Activated CD4-positive, CD25-positive, alpha-beta regulatory T cell treated with anti-CD3 and anti-CD28 coated beads, Interleukin-2, amount 50 U/mL, for 72 hours (primary cell): ENCODE results near the gene ADCYAP1.

Experiments used
- DNase-seq: peaks from one replicate; pipeline ENCODE4 v3.0.0; 2021

ADCYAP1 gene

DNA sequence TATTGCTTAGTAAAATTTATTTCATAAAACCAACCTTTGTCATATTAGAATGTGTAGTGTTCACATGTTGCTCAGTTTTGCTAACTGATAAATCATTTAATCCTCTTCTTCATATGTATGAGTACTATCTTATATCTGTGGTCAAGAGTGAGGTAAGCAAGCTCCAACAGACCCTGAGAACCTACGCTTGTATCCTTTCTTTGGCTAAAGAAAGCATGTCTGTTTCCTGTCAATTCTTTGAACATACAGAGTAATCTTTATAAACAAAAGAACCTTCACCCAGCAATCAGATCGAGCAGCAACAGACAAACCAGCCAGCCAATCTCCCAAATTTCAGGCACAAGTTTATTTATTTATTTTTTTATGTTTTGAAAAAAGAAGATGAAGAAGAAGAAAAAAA, 6.4 kb downstream of the ADCYAP1 start:
- no peak for DNase-seq

DNA sequence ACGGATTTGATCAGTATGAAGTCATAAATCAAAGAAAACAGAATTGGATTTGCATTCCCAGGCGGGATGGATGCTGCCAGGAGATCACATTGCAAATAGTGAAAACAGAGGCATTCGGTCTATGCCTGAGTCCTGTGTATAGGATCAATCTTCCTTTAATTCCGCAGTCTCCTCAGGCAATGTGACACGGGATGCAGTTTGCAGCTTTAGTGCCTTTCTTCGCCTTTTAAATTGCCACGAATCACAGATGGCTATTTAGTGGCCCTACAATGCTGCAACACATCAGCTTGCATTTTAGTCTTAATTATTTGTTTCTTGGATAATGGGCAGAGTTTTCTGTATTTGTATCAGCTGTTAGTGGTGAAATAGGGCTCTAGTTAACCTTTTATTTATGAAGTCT, 6.8 kb downstream of the ADCYAP1 start:
- no peak for DNase-seq

DNA sequence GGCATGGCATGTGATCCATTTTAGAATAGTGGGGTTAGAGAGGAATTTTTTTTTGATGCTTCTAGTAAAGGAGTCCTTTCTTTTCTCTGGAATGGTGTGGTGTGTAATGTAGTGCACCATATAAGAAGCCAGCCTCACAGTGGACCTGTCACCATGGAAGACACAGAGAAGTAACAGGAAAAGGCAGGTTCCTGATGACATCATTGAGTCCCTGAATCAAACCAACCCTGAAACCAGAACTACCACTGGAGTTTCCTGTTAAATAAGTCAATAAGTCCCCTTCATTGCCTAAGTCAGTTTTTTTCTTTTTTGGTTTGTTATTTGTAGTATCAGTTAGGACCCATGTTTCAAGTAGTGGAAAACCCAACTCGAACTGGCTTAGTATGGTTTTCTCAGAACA, 11.9 kb downstream of the ADCYAP1 start:
- no peak for DNase-seq

DNA sequence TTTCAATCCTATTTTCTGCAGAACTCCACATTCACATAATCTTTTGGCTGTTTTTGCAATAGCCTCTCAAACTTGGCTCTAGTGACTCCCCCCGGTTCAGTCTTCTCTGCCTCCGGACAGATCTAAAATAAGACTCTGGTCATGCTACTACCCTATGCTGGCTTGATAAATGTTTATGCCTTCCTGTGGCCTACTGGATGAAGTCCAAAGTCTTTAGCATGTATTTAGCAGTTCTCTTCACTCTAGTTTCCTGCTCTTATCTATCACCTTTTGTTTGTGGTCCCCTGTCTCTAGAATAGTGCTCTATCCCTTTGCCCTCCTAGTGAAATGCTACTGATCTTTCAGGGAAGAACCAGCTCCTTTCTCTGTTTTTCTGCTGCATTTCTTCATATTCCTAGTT, 14.4 kb downstream of the ADCYAP1 start:
- DNase-seq = no peak

DNA sequence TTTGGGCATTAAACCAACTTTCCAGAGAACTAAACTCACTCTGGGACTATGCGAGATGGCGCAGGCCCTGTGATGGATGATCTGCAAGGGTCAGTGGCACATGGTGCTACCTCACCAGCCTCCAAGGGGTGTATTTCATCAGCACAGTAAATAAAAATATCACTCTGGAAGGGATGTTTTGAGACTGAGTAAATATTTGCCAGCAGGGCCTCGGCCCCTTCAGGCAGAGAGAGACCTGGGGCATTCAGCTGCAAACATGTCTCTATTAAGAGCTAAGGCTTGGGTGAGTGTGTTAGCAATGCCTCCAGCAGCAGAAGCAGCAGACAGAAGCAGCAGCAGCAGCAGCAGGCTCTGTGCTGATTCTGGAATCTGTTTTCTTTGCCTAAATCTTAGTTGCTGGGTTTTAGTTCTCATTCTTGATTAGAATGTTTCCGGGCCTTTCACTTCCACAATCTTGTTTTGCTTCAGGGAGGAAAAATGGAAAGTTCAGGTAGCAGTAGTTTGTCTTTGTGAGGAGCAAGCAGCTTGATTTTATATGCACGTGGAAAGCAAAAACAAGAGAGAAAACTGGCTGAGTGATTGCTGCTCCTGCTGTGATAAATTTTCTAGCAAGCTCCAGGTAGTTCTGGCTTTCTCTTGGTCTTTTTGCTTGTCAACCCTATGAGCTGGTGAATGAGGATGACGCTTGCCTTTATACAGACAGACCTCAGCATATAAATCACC, 18.6 kb downstream of the ADCYAP1 start:
- no peak for DNase-seq

DNA sequence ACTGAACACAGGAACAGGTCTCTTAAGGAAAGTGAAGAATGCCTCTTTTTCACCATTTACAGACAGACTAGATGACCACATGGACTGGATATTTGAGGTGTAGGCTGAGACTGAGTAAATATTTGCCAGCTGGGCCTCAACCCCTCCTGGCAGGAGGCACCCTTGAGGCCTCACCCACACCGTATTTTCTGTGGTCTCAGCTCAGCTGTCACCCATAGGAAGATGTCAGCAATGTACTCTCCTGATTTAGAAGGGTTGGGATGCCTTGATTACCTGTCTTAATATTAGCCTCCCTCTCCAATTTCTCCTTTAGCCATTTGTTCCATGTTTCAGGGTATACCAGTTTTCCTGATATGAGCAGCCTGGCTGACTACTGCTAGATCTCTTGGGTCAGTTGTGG, 20.3 kb downstream of the ADCYAP1 start:
- no peak for DNase-seq

DNA sequence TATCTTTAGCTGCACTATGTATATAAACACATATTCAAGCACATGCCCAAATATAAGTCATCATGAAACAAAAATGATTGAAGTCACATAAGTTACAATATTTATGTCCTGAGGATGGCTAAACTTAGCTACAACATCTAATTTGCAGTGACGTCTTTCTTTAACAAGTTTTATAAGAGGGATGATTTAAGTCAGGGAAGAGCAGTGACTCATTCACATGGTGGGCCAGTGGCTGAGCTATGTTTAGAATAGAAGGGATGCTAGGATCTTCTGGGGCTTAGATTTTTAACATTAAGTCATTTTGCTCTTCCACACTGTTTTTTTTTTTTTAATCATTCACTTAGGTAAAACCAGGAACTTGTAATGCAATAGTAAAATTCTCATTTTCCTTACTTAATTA, 22.3 kb downstream of the ADCYAP1 start:
- no peak for DNase-seq

DNA sequence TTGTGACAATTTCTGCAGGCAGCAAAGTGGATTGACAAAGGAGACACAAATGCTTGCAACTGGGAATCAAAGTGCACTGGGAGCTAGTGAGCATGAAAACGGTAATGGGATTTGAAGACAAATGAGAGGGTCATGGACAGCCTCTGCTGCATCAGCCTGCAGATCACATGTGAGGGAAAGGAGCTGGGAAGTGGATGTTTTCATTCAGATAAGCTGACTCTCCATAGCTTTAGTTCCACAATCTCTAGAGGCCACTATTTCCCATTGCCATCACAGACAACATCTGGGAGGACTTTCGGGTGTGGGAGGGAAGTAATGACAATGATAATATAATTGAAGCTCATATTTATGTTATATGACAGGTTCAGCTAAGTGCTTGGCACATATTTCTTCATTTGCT, 28.4 kb downstream of the ADCYAP1 start:
- DNase-seq = no peak

DNA sequence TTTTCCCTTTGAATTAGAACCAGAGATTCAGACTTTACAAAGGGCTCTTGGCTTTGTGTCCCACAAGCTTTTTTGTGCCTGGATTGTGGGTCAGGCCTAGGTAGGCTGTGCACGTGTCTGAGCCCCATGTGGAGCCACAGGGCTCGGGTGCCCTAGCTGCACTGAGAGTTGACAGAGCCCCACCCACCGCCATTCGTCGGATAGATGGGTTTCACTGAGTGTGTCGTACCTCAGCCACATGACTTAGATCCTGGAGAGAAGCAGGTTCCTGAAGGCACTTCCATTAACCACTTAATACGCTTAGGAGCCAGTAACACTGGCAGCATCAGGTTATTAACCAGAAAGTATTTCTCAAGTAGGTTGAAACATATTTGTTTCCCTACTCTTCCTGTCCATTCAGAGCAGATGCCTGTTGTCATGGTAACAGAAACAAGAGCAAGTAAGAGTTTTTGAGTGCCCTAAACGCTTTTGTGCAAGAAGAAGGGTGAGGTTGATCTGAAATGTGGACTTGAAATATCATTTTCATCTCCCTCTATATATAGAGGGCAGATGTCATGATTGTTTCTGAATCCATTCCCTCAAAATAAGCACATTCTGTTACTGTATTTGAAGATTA, 30.0 kb downstream of the ADCYAP1 start:
- no peak for DNase-seq

DNA sequence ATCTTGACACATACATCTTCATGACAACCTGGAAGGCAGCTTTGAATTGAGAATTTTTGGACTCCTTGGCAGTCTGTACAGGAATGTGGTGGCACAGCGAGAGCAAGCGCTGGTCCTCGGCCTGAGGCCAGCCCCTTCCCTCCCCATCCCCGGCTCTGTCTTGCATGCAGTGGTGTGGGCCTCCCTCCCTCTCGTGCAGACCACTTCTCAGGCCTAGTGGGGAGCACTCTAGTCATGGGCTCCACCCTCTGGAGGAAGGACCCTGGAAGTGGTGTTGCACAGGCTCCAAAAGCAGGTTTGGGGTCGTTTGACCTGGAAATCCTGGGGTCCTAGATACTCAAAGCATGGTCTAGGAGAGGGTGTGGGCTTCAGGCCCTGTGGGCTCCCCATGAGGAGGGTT, 32.3 kb downstream of the ADCYAP1 start:
- DNase-seq = no peak

DNA sequence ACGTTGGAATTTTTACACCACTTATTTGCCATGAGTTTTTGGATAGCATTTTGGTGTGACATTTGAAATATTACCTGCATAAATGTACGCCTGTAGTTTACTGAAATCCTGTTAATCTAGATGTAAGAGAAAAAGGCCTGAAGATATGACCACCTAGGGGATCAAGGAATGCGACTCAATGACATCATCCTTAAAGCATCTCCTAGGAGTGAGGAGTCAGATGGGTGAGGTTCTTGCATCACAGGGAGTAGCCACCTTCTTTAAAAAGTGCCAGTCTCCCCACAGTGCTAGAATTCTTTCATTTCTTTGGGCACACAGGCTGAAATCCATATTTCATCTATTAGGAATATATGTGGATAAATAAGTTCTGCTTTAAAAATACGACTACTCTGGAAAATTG, 34.5 kb downstream of the ADCYAP1 start:
- no peak for DNase-seq

DNA sequence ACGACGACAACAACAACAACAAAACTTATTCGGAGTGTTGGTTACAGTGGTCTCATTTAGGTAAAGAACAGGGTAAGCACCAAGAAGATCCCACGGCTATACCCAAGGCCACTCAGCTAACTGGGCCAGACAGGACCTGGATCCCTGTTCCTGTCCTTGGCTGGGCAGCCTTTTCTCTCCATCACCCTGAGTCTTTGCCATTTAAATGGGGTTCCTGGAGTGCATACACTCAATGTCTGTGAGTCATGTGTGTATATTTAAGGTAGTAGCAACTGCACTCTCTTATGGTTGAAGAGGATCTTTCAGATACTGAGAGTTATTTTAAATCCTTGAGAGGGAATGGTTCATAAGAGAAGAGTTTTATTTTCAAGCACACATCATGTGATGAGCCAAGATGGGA, 35.3 kb downstream of the ADCYAP1 start:
- no peak for DNase-seq

DNA sequence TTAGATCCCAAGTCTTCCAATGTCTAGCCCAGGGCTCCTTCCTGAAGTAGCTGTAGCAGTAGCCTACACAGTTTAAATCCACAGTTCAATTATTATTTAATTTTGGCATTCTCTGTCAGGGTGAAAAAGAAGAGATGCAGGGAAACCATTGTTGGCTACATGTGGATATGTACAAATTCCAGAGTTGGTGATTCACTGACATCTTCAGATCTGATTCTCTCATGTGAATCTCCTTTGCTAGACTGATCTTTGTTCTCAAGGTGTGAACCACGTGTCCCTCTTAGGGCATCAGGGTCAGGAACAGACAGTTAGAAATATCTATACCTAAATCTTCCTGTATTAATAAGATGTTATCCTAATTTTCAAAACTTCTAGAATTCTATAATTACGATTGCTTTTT, 36.7 kb downstream of the ADCYAP1 start:
- DNase-seq = no peak

DNA sequence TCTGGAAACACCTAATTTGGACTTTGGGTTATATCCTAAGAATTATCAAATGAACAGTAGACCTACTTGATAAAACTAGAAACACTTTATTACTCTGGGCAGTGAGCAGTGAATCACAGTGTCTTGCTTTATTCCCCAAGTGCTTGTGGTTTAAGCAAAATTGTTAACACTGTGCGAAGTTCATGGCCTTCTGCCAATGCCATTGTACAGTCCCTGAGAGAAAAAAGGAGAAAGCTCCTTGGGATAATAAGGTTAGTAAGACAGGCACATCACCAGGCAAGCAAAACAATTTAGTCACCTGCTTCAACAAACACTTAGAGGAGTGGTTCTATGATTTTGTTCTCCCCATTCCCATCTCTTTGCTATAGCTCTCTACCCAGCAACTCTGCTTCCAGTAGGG, 39.8 kb downstream of the ADCYAP1 start:
- DNase-seq = no peak

DNA sequence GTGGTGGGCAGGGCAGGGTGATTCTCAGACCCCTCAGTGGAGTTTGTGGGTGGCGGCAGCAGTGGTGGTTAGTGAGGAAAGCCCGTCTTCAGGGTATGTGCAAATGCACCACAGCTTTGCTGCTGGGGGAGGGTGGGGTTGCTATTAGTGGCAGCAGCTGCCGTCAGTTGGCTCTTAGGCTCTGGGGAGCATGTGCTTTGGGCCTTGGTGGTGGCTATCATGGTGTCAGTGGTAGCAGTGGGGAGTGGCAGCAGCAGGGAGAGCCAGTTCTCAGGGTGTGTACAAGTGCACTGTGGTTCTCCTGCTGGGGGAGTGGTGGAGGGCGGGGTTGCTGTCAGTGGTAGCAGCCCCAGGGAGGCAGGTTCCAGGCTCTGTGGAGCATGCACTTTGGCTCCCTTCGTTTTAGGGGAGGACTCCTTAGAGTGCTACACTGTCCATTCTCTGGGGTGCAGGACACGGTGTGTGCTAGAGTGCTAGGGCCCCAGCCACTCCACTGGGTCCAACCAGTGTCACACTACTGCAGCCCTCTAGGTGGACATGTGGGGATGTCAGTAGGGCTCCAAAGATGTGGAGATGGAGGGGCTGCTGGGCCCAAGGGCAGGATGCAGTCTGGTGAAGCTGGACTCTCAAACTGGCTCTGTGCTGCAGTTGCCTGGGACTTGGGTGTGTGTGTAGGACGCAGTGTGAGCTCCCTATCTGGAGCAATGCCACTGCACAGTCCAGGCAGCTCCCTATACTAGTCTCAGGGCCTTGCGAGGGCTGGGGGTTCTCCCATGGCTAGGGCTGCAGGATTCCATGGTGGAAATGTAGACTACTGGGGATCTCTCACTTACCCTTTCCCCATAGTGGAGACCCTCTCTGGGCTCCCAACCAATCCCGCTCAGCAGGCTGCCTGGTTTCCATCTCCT, 45.3 kb downstream of the ADCYAP1 start:
- no peak for DNase-seq

DNA sequence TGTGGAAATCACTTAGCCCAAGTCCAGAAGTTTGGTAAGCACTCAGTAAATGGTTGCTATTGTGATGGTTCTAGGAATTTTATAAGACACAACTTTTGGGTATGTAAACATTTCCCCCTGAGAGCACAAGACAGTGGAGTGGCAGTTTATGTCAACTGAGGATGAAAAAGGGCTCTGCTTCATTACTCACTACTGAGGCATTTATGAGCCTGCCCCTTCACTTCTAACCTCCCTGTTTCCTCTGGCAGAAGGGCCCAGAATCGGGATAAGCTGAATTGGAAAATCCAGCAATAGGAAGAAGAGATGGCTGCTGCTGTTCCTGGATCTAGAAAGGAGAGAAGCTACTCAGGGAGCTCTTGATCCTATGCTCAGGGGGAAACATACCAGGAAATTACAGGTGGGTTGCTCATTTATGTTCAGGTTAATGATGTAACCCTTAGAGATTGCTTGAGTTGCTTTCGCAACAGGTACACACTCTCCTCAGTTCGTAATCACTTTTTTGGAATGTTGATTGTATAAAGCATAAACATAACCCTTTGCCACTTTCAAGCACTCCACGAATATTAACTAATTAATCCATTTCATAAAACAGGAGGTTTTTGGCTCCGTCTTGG, 46.3 kb downstream of the ADCYAP1 start:
- no peak for DNase-seq

DNA sequence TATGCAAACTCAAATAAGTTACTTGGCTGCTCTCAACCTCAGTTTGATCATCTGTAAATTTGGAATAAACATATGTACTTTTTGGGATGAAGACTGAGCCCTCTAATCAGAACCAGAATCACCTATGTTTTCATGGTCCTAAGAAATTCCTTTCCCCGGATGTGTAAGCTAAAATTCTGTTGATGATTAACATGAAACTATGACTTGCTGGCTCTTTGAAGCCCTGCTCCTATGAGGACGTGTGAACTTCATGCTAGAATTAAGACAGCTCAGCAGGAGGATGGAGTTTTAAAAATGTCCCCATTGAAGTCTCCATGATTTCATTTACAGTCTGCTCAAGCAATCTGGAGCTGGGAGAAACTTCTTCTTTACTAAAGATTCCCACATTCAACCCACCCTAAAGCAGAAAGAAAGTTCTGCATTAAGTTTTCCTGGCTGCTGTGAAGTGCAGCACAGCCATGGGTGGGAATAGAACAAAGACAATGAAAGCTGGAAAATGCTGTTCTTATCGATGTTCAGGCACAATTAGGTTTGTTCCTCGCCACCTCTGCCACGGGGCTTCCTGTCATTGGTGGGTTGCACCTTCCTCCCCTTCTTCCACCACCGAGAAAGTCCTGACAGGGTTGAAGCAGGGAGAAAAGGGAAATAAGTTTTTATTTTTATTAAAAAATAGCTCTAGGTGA, 50.9 kb downstream of the ADCYAP1 start:
- DNase-seq = no peak

DNA sequence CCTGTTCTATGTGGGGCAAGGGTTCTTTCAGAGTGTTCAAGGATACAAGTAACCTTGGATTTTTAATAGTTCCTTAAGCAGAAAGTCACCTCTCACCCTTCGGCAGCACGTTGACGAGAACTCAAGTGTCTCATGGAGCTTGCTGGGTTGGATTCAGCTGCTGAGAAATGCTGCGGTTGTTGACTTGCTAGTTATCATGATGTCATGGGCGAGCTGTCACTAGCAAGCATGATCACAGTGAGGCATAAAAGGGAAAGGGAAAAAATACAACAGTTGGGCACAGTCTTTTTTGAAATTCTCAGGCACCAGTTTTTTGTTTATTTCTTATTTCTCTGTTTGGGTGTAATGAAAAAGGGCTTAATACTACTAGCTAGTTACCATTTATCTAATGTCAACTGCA, 53.2 kb downstream of the ADCYAP1 start:
- DNase-seq = no peak

DNA sequence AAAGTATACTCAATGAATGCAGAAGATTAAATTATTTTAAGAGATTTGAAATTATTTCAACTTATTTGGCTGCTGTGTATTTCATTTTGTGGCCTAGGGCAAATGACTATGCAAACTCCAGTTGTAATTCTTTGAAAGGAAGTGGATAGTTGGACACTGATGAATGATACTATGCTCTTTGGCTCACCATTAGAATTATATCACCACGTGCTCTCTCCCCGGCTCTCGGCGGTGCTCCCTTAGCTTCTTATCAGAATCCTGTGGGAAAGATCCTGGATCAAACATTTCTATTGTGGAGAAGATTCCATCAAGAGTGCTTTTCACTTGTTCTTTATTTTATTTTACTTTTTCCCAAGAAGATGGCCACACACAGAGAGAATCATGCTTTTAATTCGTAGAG, 55.2 kb downstream of the ADCYAP1 start:
- DNase-seq = no peak
